Measurements from ENCODE around the gene GRK1. TPM values are rescaled to one million over a fixed set of nuclear protein-coding genes. Genes with fewer than 3 reads are reported as not detected.

GRK1 gene
- total RNA-seq, 1 donor from 2014 or later: not detected

DNA sequence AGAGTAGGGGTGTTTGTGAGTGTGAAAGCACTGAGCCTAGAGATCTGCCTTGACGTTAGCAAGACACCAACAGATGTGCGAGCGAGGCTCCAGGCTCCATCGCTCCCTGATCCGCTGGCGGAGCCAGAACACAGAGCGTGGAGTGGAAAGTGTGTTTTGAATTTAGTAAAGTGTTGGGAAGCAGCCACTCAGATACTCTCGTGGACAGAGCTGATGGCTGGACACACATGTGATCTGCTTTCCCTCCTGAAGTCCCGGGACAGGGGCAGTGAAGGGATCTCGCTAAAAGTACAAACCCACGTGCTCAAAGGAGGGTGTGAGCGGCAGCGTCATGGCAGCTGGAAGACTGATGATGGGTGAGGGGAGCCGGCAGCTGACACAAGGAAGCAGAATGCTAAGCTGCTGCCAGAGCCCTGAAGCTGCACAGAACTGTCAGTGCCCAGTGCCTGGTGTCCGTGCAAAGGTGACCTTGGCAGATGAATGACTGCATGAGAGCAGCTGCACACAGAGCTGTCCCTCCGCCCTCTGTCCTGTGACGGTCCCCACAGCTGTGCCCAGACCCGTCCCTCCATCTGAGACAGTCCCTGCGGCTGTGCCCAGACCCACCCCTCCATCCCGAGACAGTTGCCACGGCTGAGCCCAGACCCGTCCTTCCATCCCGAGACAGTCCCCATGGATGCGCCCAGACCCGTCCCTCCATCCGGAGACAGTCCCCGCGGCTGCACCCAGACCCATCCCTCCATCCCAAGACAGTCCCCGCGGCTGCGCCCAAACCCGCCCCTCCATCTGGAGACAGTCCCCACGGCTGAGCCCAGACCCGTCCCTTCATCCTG, 62.4 kb downstream of the GRK1 start:
- no peak for DNase-seq (ENCODE audit: low spot score)

GRCh38 chr13:113730258-113730691, 63.3 kb downstream of the GRK1 start:
- DNase-seq (ENCODE audit: low spot score): no peak

DNA sequence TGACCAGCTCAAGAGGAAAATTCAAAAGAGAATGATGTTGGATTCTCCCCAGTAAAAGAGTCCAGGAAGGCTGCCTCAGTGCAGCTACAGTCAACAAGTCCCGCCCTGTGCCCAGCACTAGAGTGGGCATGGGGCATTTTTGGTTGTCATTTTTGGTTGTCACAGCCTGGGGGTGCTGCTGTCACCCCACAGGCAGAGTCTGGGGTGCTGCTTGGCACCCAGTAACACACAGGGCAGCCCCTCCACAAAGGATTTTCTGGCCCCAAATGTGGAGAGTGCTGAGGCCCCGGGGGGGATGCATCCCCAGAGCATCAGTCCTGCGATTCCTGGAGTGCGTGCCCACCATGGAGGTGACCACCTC, 63.8 kb downstream of the GRK1 start:
- no peak for DNase-seq (ENCODE audit: low spot score)

DNA sequence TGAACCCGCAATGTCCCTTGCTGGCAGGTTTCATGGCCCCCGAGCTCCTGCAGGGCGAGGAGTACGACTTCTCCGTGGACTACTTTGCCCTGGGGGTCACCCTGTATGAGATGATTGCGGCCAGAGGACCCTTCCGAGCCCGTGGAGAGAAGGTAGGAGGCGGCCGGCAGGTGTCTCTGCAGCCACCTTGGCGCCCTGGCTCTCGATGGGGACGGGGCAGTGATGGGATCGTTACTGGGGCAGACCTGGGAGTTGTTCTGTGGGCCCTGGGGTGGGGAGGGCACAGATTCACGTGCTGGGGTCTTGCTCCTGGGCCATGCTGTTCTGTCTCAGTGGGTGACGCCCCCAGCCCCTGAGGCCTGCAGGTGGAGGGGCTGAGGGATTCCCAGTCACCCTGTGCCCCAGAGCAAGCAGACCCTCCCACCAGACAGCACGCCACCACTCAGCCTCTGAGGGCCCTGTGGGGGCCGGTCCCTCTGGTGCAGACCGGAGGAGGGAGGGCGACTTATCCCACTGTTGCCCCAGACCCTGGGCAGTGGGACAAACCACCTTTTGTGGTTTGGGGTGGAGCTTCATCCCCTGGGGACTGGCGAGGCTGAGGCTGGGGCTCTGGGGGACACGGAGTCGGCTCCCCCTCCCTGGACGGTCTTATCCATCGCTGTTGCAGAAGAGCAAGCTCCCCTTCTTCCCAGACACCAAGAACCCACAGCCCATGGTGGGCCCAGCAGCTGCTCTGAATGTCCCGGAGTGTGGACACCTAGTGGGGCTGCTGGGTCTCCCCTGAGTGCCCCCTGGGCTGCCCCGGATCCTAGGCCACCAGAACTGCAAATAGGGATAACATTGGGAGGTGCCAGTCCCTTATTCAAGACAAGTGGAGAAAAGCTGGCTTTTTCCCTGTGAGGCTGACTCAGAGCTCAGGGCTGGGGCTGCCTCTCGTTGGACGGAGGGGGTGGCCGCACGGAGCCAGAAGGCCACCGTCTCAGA, 64.5 kb downstream of the GRK1 start:
- no peak for DNase-seq (ENCODE audit: low spot score)

DNA sequence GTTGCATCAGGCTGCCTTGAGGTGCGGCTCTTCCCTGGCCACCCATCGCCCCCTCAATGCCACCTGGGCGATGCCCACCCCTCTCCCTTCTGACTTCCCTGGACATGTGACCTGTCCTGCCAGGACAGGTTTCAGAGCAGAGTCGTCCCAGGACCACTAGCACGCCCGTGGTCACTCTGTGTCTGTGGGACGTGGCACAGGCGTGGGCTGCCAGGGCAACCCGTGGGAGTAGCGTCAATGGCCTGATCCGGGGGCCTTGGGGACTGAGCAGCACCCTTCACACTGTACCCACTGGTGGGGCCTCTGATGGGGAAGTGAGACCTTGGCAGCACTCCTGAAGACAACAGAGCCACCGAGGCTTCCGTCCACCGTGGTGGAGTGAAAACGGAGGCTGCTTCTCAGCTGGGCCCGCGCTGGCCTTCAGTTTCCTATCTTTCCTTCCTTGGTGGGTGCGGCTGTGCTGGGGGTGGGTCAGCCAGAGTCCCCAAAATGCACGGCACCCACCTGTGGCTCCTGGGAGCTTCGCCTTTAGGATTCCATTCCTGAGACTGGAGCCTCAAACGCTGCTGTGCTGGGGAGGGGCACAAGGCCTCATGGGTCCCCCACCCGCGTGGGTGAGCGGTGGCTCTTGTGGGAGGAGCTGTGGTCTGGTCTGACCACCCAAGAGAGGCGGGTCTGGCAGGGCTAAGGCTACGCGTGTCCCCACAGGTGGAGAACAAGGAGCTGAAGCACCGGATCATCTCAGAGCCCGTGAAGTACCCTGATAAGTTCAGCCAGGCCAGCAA, 65.3 kb downstream of the GRK1 start:
- DNase-seq (ENCODE audit: low spot score): no peak

DNA sequence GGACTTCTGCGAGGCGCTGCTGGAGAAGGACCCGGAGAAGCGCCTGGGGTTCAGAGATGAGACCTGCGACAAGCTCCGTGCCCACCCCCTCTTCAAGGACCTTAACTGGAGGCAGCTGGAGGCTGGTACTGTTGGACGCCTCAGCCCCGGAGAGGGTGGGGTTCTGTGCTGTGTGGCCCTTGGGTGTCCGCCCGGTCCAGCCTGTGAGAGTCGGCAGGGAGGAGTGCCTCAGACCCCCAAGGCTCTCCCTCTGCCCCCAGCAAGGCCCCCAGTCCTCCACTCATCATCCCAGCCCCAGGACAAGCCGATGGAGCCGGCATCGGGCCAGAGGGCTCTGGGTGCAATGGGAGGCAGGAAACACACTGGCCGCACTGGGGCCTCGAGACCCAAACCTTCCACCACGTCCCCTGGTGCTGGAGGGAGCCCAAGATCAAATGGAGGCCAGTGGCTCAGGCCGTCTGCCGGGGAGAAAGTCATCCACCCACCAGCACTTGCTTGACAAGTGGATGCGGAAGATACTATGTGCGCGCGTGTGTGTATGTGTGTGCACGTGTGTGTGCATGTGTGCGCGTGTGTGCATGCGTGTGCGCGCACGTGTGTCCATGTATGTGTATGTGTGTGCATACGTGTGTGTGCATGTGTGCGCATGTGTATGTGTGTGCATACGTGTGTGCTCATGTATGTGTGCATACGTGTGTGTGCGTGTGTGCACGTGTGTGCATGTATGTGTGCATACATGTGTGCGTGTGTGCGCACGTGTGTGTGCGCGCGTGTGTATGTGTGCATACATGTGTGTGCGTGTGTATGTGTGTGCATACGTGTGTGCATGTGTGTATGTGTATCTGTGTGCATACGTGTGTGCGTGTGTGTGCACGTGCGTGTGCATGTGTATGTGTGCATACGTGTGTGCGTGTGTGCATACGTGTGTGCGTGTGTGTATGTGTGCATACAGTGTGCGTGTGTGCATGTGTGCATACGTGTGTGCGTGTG, 66.2 kb downstream of the GRK1 start:
- no peak for DNase-seq (ENCODE audit: low spot score)

DNA sequence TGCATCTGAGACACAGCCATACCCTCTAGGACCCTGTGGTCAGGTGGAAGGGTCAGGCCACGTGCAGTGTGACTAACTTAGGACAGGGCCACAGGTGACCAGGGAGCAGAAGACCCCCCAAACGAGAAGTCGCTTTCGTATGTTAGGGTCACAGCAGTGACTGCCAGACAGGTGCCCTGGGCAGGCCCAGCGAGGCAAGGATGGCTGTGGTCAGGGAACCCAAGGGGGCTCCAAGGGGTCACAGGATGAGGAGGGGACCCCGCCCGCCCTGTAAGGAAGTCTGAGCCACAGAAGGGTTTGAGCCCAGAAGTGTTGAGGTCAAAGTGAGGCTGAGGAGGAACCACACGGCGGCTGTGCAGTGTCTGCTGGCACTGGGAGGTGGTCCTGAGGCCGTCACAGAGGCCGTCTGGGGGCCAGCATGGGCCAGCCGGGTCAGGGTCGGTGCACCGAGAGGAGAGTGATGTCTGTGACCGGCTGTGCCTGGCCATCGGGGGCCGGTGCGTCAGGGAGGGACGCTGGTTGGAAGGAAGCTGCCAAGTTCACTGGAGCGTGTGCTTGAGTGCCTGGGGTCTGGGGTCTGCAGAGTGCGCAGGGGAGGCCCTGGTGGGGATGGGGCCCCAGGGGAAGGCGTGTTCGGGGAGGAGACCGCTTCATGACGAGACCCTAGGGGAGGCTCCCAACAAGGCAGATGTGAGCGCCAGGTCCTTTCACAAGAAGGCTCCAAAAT, 67.2 kb downstream of the GRK1 start:
- no peak for DNase-seq (ENCODE audit: low spot score)

- no peak for DNase-seq (ENCODE audit: low spot score)
Measured at GRCh38 chr13:113734826-113735125, 67.8 kb downstream of the GRK1 start.

DNA sequence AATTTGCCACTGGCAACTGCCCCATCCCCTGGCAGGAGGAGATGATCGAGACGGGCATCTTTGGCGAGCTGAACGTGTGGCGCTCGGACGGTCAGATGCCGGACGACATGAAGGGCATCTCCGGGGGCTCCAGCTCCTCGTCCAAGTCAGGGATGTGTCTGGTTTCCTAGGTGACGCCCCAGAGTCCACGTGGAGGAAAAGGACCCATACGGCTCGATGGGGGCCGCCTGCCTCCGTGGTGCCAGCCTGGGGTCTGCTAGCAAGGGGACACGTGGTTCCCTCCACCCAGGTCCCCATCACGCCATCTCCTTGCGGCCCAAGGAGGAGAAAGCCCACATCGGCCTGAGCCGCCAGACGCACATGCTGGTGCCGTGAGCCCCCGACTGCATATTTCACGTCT, 68.2 kb downstream of the GRK1 start:
- no peak for DNase-seq (ENCODE audit: low spot score)

- no peak for DNase-seq (ENCODE audit: low spot score)
Measured at GRCh38 chr13:113735750-113736149, 68.7 kb downstream of the GRK1 start.

DNA sequence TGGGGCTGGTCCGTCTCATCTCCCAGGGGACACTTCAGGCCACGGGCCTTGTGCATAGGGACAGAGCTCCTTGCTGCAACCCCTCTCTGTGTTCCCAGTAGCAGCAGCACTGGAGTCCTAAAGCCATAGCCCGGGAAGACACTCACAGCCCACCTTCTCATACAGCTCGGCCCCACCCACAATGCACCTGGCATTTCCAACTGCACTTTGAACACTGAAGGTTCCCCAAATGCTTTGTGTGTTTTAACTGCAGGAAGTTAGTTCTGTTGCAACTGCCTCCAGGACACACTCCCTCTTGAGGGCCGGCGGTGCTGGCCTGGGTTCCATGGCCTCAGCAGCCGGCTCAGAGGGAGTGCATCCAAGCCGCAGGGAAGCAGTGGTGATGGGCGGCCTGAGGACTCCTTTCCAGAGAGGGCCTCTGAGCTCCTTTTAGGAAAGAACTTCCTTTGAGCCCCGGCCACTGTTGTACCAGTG, 69.3 kb downstream of the GRK1 start:
- DNase-seq (ENCODE audit: low spot score): no peak

DNA sequence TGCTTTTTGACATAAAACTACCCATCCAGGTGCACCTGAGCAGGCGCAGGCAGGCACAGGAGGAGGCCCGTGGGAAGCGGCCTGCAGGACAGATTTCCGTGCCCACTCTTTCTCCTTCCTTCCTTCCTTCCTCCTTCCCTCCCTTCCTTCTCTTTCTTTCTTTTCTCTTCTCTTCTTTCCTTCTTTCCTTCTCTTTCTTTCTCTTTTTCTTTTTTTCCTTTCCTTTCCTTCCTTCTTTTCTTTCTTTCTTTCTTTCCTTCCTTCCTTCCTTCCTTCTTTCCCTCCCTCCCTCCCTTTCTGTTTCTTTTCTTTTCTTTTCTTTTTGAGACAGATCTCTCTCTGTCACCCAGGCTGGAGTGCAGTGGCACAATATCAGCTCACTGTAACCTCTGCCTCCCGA, 70.8 kb downstream of the GRK1 start:
- DNase-seq (ENCODE audit: low spot score): no peak

GRCh38 chr13:113739527-113740285, 72.7 kb downstream of the GRK1 start:
- no peak for DNase-seq (ENCODE audit: low spot score)

DNA sequence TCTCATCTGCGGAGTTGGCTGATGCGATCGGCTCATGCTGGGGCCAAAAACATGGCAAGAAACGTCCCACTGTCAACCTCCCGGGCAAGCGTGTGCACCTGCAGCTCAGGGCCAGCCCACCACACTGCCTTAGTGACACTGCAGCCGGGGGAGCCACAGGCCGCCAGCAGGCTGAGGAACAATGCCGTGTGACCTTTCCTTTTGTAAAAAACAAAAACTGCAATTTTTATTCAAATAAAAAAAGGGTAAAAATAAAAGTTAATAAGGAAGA, 73.2 kb downstream of the GRK1 start:
- no peak for DNase-seq (ENCODE audit: low spot score)

DNA sequence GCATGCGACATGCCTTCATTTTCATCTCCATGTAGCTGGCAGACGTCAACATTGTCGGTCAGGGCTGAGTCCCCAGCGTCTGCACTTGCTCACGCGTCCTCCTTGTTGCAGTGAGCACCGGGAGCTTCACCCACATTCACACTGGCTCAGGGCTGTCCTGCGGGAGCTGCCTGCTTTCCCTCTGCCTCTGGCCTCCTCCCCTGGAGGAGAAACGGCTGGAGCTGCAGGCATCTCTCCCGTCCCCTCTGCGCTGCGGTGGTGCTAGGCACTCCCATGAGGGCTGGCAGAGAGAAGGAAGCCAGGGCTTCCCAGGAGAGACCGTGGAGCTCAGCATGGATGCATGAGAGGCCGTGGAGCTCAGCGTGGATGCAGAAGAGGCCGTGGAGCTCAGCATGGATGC, 73.6 kb downstream of the GRK1 start:
- no peak for DNase-seq (ENCODE audit: low spot score)

- no peak for DNase-seq (ENCODE audit: low spot score)
Measured at GRCh38 chr13:113741191-113741668, 74.2 kb downstream of the GRK1 start.

DNA sequence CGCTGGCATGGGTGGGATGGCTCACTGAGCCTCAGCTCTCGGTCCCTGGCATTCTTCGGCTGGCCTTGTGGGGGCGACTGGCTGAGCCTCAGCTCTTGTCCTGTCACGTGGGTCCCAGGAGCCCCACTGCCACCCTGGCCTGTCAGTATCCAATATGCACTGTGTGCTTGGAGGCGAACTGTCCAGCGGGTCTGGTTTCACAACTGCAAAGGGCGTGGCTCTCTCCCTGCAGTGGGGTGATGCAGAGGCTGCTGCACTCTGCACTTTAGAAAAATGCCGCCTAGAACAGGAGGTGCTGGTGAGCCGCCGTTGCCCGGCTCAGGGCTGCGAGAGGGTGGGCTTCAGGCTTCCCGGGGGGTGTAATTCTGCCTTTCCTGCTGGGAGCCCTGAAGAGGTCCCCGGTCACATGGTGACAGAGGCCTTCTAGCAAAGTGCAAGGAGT, 75.0 kb downstream of the GRK1 start:
- DNase-seq (ENCODE audit: low spot score): no peak

GRCh38 chr13:113742445-113743120, 75.6 kb downstream of the GRK1 start:
- no peak for DNase-seq (ENCODE audit: low spot score)
